GM23338 (cell line): ENCODE results near the gene CHST10. TPM values are rescaled to one million over a fixed set of nuclear protein-coding genes. Genes with fewer than 3 reads are reported as not detected.

Source experiments
- ATAC-seq: fragments of 200-7000 bp; cut with Tn5 transposase; 3 replicates; pipeline ENCODE4 v1.9.1; 2020
- DNase-seq: peaks from one replicate; pipeline ENCODE4 v3.0.0-alpha.2; 2015; ENCODE audit warnings: low spot score
- H2AFZ ChIP-seq: fragments of 200-600 bp; sonication (generic); 2 replicates; pipeline ENCODE4 v1.8.0; 2016; ENCODE audit warnings: antibody characterized with exemption, mild to moderate bottlenecking, moderate library complexity
- H3F3A ChIP-seq: fragments of 200-600 bp; sonication (generic); replicated peaks from 2 replicates; pipeline ENCODE4 v1.8.0; 2017; ENCODE audit warnings: antibody characterized with exemption, mixed run types, low read depth
- H3K27ac ChIP-seq: fragments of 200-600 bp; sonication (generic); 2 replicates; pipeline ENCODE4 v1.6.1; 2016; ENCODE audit warnings: low read depth
- H3K27me3 ChIP-seq: fragments of 200-600 bp; sonication (generic); 2 replicates; pipeline ENCODE4 v1.8.0; 2016; ENCODE audit warnings: mild to moderate bottlenecking, mixed run types, moderate library complexity; ENCODE audit not compliant: insufficient read depth
- H3K36me3 ChIP-seq: fragments of 200-600 bp; sonication (generic); 2 replicates; pipeline ENCODE4 v1.8.0; 2016; ENCODE audit warnings: mild to moderate bottlenecking; ENCODE audit not compliant: insufficient read depth
- H3K4me1 ChIP-seq: fragments of 200-600 bp; sonication (generic); 2 replicates; pipeline ENCODE4 v1.8.0; 2016; ENCODE audit warnings: mild to moderate bottlenecking, moderate library complexity; ENCODE audit not compliant: insufficient read depth
- H3K4me2 ChIP-seq: fragments of 200-600 bp; sonication (generic); 2 replicates; pipeline ENCODE4 v1.7.1; 2017; ENCODE audit warnings: mixed run types
- H3K4me3 ChIP-seq: fragments of 200-600 bp; sonication (generic); 2 replicates; pipeline ENCODE4 v1.6.1; 2016; ENCODE audit warnings: mixed run types
- H3K79me2 ChIP-seq: fragments of 200-600 bp; sonication (generic); replicated peaks from 2 replicates; pipeline ENCODE4 v1.8.0; 2017; ENCODE audit warnings: mild to moderate bottlenecking; ENCODE audit not compliant: insufficient read depth
- H3K9me2 ChIP-seq: fragments of 200-600 bp; sonication (generic); 2 replicates; pipeline ENCODE4 v1.8.0; 2017; ENCODE audit not compliant: insufficient read depth
- H4K20me1 ChIP-seq: fragments of 200-600 bp; sonication (generic); replicated peaks from 2 replicates; pipeline ENCODE4 v1.8.0; 2017; ENCODE audit warnings: mild to moderate bottlenecking; ENCODE audit not compliant: insufficient read depth
- H3K27ac Mint-ChIP-seq: 2 replicates; pipeline ENCODE4 v1.8.0; 2020; ENCODE audit warnings: inconsistent platforms, mild to moderate bottlenecking, moderate library complexity, mixed read lengths
- H3K27me3 Mint-ChIP-seq: 3 replicates; pipeline ENCODE4 v1.8.0; 2022; ENCODE audit warnings: low read depth, mild to moderate bottlenecking, moderate library complexity, mixed read lengths, inconsistent platforms; ENCODE audit not compliant: insufficient read depth, poor library complexity
- H3K36me3 Mint-ChIP-seq: 3 replicates; pipeline ENCODE4 v1.8.0; 2021; ENCODE audit warnings: low read depth, mild to moderate bottlenecking, inconsistent platforms, moderate library complexity, mixed read lengths
- H3K4me1 Mint-ChIP-seq: 3 replicates; pipeline ENCODE4 v1.8.0; 2020; ENCODE audit warnings: mild to moderate bottlenecking, inconsistent platforms, mixed read lengths
- H3K4me3 Mint-ChIP-seq: 3 replicates; pipeline ENCODE4 v1.8.0; 2021; ENCODE audit warnings: moderate library complexity, mild to moderate bottlenecking, inconsistent platforms, mixed read lengths
- H3K9me3 Mint-ChIP-seq: 3 replicates; pipeline ENCODE4 v1.8.0; 2020; ENCODE audit warnings: moderate library complexity, mild to moderate bottlenecking, inconsistent platforms, mixed read lengths
- CREB1 ChIP-seq: fragments of 250-450 bp; sonication (Bioruptor Pico); IDR thresholded peaks from 2 replicates; pipeline ENCODE4 v1.5.0; 2020; ENCODE audit warnings: low read depth, mild to moderate bottlenecking, moderate library complexity
- EZH2 ChIP-seq: fragments of 200-600 bp; sonication (generic); IDR thresholded peaks from one replicate; pipeline ENCODE4 v1.8.0; 2017; ENCODE audit warnings: antibody characterized with exemption, mild to moderate bottlenecking, low read depth; ENCODE audit not compliant: unreplicated experiment
- JUNB ChIP-seq: IDR thresholded peaks from one replicate; pipeline ENCODE4 v1.6.1; 2016; ENCODE audit warnings: antibody characterized with exemption; ENCODE audit not compliant: unreplicated experiment
- STAT1 ChIP-seq: IDR thresholded peaks from one replicate; pipeline ENCODE4 v1.6.1; 2016; ENCODE audit warnings: antibody characterized with exemption; ENCODE audit not compliant: unreplicated experiment
- ZNF114 ChIP-seq: fragments of 250-450 bp; sonication (Bioruptor Pico); IDR thresholded peaks from 2 replicates; pipeline ENCODE4 v1.5.0; 2020; ENCODE audit warnings: mild to moderate bottlenecking, moderate library complexity
- polyA plus RNA-seq: library from polyadenylated mRNA; unstranded; fragments of >200 nt; fragmentation: Nextera tagmentation; extraction: Ambion mirVana; gene quantifications from 2 replicates; pipeline ENCODE4 v1.2.1, GENCODE V29; 2016
- total RNA-seq: library from RNA; depleted of rRNA; stranded (reverse); fragments of >200 nt; shearing (Covaris generic); gene quantifications from 2 replicates; pipeline ENCODE4 v1.2.3, GENCODE V29; 2014
- TF ChIP-seq, protein P1 (sequence below), 2 experiments: fragments of 200-600 bp in 1 of 2; sonication (generic) in 1 of 2; conservative IDR thresholded peaks; 2 replicates each; pipeline versions ENCODE4 v1.5.1 to v1.6.1; 2016 to 2017; ENCODE audit warnings: antibody characterized with exemption in 2 of 2, low read depth in 2 of 2, mild to moderate bottlenecking in 2 of 2, moderate library complexity in 1 of 2
- TF ChIP-seq, protein P2 (sequence below): IDR thresholded peaks from one replicate; pipeline ENCODE4 v1.6.1; 2018; ENCODE audit warnings: antibody characterized with exemption; ENCODE audit not compliant: unreplicated experiment
- TF ChIP-seq, protein P3 (sequence below): IDR thresholded peaks from 2 replicates; pipeline ENCODE4 v1.6.1; 2016; ENCODE audit warnings: antibody characterized with exemption

Gene CHST10
- total and polyA plus RNA-seq, 2 experiments from 2014 or later: 7.7 to 24.5 TPM

DNA sequence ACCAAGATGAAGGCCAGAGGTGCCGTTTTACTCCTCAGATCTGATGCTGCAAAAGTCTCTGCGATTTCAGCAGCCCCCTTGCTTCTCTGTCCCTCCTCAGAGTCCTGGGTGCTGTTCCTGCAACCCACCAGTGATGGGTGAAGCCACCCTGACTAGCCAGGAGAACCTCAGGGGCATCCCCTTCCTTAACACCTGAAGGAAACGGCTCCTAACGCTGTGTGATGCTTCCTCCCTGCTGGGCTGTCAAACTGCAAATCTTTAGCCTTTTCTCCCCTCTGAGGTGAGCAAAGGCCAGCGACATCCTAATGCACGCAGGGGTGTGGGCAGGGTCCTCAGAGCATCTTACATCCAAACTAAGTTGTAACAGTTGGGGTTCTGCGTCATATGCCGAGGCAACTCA lies 24.8 kb downstream of the CHST10 start (continued):
- TF ChIP-seq CREB1 (CRISPR knock-in tag) (no peak), ZNF114 (CRISPR knock-in tag) (no peak), JUNB (no peak), EZH2 (no peak)
- TF ChIP-seq, protein P1, sequence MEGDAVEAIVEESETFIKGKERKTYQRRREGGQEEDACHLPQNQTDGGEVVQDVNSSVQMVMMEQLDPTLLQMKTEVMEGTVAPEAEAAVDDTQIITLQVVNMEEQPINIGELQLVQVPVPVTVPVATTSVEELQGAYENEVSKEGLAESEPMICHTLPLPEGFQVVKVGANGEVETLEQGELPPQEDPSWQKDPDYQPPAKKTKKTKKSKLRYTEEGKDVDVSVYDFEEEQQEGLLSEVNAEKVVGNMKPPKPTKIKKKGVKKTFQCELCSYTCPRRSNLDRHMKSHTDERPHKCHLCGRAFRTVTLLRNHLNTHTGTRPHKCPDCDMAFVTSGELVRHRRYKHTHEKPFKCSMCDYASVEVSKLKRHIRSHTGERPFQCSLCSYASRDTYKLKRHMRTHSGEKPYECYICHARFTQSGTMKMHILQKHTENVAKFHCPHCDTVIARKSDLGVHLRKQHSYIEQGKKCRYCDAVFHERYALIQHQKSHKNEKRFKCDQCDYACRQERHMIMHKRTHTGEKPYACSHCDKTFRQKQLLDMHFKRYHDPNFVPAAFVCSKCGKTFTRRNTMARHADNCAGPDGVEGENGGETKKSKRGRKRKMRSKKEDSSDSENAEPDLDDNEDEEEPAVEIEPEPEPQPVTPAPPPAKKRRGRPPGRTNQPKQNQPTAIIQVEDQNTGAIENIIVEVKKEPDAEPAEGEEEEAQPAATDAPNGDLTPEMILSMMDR (conservative IDR thresholded peaks at IDR 0.05; ENCODE audit: low read depth in 2 of 2): no peak

DNA sequence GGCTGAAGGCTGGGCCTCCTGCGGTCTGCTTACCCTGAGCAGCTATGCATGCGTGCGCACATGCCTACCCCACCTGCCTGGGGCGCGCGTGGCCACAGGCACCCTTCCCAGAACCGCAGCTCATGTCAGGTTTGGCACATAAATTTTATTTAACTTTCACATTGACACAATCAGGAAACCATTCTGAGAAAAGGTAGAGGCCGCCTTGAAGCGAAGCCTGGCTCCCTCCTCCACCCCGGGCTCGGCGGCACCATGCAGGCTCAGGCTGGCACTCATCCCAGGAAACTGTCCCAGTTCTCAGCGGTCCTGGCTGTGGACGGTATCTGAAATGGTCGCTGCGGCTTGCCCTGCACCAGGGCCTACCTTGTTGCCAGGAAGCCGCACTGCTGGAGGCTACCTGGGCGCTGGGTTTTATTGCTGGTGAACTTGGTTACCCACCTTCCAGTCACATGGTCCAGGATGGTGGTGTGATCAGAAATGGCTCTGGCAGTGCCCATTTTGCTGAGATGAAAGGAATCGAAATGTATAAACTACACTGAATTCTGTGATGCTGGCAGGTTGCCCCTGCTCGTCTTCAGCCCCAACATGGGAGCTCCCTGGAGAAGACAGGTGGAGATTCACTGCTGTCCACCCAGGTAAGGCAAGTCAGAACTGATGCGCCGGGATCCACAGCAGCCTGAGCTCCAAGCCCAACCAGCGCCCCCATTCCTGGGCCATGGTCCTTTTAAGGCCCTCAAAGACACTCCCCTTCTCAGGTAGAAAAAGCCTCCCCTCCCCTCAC lies 25.5 kb downstream of the CHST10 start:
- H3K4me3 Mint-ChIP-seq: no peak overlapping the region
- H3K27me3 ChIP-seq: no peaks in the 10 kb centered on the region
- H3K9me3 Mint-ChIP-seq: no peaks in the 10 kb centered on the region
- peaks cover 20% of the 10 kb centered on the region for H3K27me3 Mint-ChIP-seq
- no peak overlapping the region for H3K27ac ChIP-seq
- no peak overlapping the region for H2AFZ ChIP-seq
- H3K4me3 ChIP-seq: no peak overlapping the region
- no peaks in the 10 kb centered on the region for H3K4me1 ChIP-seq
- no peak for ATAC-seq
- no peaks in the 10 kb centered on the region for H3F3A ChIP-seq
- H3K36me3 Mint-ChIP-seq: peaks cover 55% of the 10 kb centered on the region
- no peak overlapping the region for H3K27ac Mint-ChIP-seq
- H3K79me2 ChIP-seq: no peaks in the 10 kb centered on the region
- H3K4me1 Mint-ChIP-seq: peaks cover 10% of the 10 kb centered on the region
- DNase-seq: no peak
- no peaks in the 10 kb centered on the region for H3K36me3 ChIP-seq
- peaks cover 6% of the 10 kb centered on the region; the same call in 1 of the 2 replicates for H3K9me2 ChIP-seq
- H4K20me1 ChIP-seq: no peaks in the 10 kb centered on the region; the same call in 1 of the 2 replicates
- H3K4me2 ChIP-seq: no peak overlapping the region
- TF ChIP-seq STAT1: no peak
- no peak for TF ChIP-seq ZNF114 (CRISPR knock-in tag)
- TF ChIP-seq, protein P2, sequence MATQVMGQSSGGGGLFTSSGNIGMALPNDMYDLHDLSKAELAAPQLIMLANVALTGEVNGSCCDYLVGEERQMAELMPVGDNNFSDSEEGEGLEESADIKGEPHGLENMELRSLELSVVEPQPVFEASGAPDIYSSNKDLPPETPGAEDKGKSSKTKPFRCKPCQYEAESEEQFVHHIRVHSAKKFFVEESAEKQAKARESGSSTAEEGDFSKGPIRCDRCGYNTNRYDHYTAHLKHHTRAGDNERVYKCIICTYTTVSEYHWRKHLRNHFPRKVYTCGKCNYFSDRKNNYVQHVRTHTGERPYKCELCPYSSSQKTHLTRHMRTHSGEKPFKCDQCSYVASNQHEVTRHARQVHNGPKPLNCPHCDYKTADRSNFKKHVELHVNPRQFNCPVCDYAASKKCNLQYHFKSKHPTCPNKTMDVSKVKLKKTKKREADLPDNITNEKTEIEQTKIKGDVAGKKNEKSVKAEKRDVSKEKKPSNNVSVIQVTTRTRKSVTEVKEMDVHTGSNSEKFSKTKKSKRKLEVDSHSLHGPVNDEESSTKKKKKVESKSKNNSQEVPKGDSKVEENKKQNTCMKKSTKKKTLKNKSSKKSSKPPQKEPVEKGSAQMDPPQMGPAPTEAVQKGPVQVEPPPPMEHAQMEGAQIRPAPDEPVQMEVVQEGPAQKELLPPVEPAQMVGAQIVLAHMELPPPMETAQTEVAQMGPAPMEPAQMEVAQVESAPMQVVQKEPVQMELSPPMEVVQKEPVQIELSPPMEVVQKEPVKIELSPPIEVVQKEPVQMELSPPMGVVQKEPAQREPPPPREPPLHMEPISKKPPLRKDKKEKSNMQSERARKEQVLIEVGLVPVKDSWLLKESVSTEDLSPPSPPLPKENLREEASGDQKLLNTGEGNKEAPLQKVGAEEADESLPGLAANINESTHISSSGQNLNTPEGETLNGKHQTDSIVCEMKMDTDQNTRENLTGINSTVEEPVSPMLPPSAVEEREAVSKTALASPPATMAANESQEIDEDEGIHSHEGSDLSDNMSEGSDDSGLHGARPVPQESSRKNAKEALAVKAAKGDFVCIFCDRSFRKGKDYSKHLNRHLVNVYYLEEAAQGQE: no peak
- TF ChIP-seq, protein P3, sequence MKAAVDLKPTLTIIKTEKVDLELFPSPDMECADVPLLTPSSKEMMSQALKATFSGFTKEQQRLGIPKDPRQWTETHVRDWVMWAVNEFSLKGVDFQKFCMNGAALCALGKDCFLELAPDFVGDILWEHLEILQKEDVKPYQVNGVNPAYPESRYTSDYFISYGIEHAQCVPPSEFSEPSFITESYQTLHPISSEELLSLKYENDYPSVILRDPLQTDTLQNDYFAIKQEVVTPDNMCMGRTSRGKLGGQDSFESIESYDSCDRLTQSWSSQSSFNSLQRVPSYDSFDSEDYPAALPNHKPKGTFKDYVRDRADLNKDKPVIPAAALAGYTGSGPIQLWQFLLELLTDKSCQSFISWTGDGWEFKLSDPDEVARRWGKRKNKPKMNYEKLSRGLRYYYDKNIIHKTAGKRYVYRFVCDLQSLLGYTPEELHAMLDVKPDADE: no peak
- TF ChIP-seq, protein P1 (conservative IDR thresholded peaks at IDR 0.05; ENCODE audit: low read depth in 2 of 2): no peak
